Neural progenitor cell (in vitro differentiated cells): ENCODE measurements around the gene BMERB1. TPM values are rescaled to one million over a fixed set of nuclear protein-coding genes. Genes with fewer than 3 reads are reported as not detected.
"Not testable (repeated sequence)": the region's sequence is repeated elsewhere in the genome, so short reads cannot be mapped to it uniquely, and the experiment has no call there.

Experiments
- DNase-seq: peaks from one replicate; pipeline ENCODE4 v3.0.0-alpha.2; 2016; ENCODE audit warnings: low spot score
- H2AFZ ChIP-seq: fragments of 200-600 bp; sonication (generic); replicated peaks from 2 replicates; pipeline ENCODE4 v1.6.1; 2016; ENCODE audit warnings: antibody characterized with exemption
- H3F3A ChIP-seq: fragments of 200-600 bp; sonication (generic); 2 replicates; pipeline ENCODE4 v1.6.1; 2016; ENCODE audit warnings: antibody characterized with exemption, low read depth
- H3K27ac ChIP-seq: fragments of 200-600 bp; sonication (generic); 2 replicates; pipeline ENCODE4 v1.5.1; 2016; ENCODE audit warnings: mild to moderate bottlenecking
- H3K27me3 ChIP-seq: fragments of 200-600 bp; sonication (generic); 2 replicates; pipeline ENCODE4 v1.6.1; 2016; ENCODE audit warnings: mild to moderate bottlenecking, moderate library complexity
- H3K36me3 ChIP-seq: fragments of 200-600 bp; sonication (generic); 2 replicates; pipeline ENCODE4 v1.5.1; 2016
- H3K4me1 ChIP-seq: fragments of 200-600 bp; sonication (generic); 2 replicates; pipeline ENCODE4 v1.6.1; 2016; ENCODE audit warnings: mixed run types
- H3K4me2 ChIP-seq: fragments of 200-600 bp; sonication (generic); 2 replicates; pipeline ENCODE4 v1.6.1; 2016
- H3K4me3 ChIP-seq: fragments of 200-600 bp; sonication (generic); 2 replicates; pipeline ENCODE4 v1.5.1; 2016
- H3K79me2 ChIP-seq: fragments of 200-600 bp; sonication (generic); 2 replicates; pipeline ENCODE4 v1.6.1; 2016; ENCODE audit warnings: low read depth
- H3K9ac ChIP-seq: fragments of 200-600 bp; sonication (generic); 2 replicates; pipeline ENCODE4 v1.6.1; 2016
- H3K9me3 ChIP-seq: fragments of 200-600 bp; sonication (generic); 2 replicates; pipeline ENCODE4 v1.5.1; 2016; ENCODE audit warnings: low read depth
- H4K20me1 ChIP-seq: fragments of 200-600 bp; sonication (generic); 2 replicates; pipeline ENCODE4 v1.6.1; 2016; ENCODE audit warnings: low read depth
- H3K27ac Mint-ChIP-seq: 3 replicates; pipeline ENCODE4 v1.8.0; 2021; ENCODE audit warnings: mixed read lengths
- H3K27me3 Mint-ChIP-seq: 2 replicates; pipeline ENCODE4 v1.8.0; 2022; ENCODE audit warnings: low read depth, mild to moderate bottlenecking, inconsistent platforms, moderate library complexity, mixed read lengths; ENCODE audit not compliant: insufficient read depth
- H3K36me3 Mint-ChIP-seq: 3 replicates; pipeline ENCODE4 v1.8.0; 2021; ENCODE audit warnings: mixed read lengths
- H3K4me1 Mint-ChIP-seq: 3 replicates; pipeline ENCODE4 v1.8.0; 2021; ENCODE audit warnings: mixed read lengths
- H3K4me3 Mint-ChIP-seq: 3 replicates; pipeline ENCODE4 v1.8.0; 2021; ENCODE audit warnings: mild to moderate bottlenecking, moderate library complexity, mixed read lengths
- H3K9me3 Mint-ChIP-seq: 3 replicates; pipeline ENCODE4 v1.8.0; 2020; ENCODE audit warnings: mixed read lengths
- EZH2 ChIP-seq: fragments of 200-600 bp; sonication (generic); IDR thresholded peaks from 2 replicates; pipeline ENCODE4 v1.6.1; 2017; ENCODE audit warnings: antibody characterized with exemption, mild to moderate bottlenecking, moderate library complexity
- EZH2phosphoT487 ChIP-seq: fragments of 200-600 bp; sonication (generic); IDR thresholded peaks from 2 replicates; pipeline ENCODE4 v1.6.1; 2017; ENCODE audit warnings: antibody characterized with exemption
- total RNA-seq: library from RNA; depleted of rRNA; stranded (reverse); fragments of >200 nt; gene quantifications from 2 replicates; pipeline ENCODE4 v1.2.3, GENCODE V29; 2015; ENCODE audit warnings: low replicate concordance
- TF ChIP-seq, protein P1 (sequence below): fragments of 200-600 bp; sonication (generic); IDR thresholded peaks from 2 replicates; pipeline ENCODE4 v1.5.1; 2017; ENCODE audit warnings: antibody characterized with exemption, mild to moderate bottlenecking

BMERB1 gene
- total RNA-seq, 1 donor from 2014 or later, result 39.0 TPM

DNA sequence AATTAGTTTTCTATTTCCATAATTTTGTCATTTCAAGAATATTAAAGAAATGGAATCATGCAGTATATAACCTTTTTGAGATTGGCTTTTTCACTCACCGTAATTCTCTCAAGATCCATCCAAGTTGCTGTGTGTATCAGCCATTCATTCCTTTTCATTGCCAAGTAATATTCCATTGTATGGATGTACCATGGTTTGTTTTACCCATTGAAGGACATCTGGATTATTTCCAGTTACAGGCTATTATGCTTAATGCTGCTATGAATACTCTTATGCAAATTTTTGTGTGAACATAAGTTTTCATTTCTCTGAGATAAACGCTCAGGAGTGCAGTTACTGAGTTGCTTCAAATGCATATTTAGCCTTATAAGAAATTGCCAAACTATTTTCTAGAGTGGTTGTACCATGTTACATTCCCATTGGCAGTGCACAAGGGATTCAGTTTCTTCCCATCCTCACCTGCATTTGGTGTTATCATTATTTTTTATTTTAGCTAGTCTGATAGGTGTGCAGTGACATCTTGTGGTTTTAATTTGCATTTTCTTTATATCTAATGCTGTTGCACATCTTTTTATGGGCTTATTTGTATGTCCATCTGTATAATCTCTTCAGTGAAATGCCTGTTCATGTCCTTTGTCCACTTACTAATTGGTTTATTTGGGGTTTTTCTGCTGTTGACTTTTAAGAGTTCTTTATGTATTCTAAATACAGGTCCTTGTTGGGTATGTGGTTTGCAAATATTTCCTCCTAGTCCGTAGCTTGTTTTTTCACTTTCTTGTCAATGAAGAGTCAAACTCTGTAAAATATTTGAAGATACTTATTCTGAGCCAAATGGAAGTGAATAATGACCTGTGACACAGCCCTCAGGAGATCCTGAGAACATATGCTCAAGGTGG lies 32.7 kb downstream of the BMERB1 start:
- H3K4me2 ChIP-seq, result no peak overlapping the region
- peaks cover 4% of the 10 kb centered on the region for H3K36me3 ChIP-seq
- peaks cover 40% of the 10 kb centered on the region for H3K79me2 ChIP-seq
- H3K9me3 ChIP-seq, result peaks cover 8% of the 10 kb centered on the region
- peaks cover 4% of the 10 kb centered on the region for H4K20me1 ChIP-seq
- Mint-ChIP-seq H3K9me3 (peaks cover 17% of the 10 kb centered on the region), H3K4me3 (no peak overlapping the region), H3K27me3 (peaks cover 7% of the 10 kb centered on the region), H3K36me3 (peaks cover 2% of the 10 kb centered on the region), H3K27ac (no peak overlapping the region), H3K4me1 (no peaks in the 10 kb centered on the region)
- no peaks in the 10 kb centered on the region for H3K4me1 ChIP-seq
- H2AFZ ChIP-seq, result no peak overlapping the region
- no peak overlapping the region for H3K27ac ChIP-seq
- H3K9ac ChIP-seq, result no peak overlapping the region
- TF ChIP-seq EZH2, result no peak
- TF ChIP-seq, protein P1, sequence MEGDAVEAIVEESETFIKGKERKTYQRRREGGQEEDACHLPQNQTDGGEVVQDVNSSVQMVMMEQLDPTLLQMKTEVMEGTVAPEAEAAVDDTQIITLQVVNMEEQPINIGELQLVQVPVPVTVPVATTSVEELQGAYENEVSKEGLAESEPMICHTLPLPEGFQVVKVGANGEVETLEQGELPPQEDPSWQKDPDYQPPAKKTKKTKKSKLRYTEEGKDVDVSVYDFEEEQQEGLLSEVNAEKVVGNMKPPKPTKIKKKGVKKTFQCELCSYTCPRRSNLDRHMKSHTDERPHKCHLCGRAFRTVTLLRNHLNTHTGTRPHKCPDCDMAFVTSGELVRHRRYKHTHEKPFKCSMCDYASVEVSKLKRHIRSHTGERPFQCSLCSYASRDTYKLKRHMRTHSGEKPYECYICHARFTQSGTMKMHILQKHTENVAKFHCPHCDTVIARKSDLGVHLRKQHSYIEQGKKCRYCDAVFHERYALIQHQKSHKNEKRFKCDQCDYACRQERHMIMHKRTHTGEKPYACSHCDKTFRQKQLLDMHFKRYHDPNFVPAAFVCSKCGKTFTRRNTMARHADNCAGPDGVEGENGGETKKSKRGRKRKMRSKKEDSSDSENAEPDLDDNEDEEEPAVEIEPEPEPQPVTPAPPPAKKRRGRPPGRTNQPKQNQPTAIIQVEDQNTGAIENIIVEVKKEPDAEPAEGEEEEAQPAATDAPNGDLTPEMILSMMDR, result no peak
- TF ChIP-seq EZH2phosphoT487, result no peak
- no peak for DNase-seq
- H3F3A ChIP-seq, result no peaks in the 10 kb centered on the region
- no peaks in the 10 kb centered on the region for H3K27me3 ChIP-seq
- no peak overlapping the region for H3K4me3 ChIP-seq

DNA sequence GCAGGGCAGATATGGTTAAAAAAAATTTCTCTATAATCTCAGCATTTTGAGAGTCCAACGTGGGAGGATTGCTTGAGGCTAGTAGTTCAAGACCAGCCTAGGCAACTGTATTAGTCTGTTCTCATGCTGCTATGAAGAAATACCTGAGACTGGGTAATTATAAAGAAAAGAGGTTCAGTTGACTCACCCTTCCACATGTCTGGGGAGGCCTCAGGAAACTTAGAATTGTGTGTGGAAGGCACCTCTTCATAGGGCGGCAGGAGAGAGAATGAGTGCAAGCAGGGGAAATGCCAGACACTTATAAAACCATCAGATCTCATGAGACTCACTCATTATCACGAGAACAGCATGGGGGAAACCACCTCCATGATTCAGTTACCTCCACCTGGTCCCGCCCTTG lies 42.6 kb downstream of the BMERB1 start:
- H3K9ac ChIP-seq, DNase-seq, H3K4me1 Mint-ChIP-seq, H3K4me1 ChIP-seq, H3K4me3 ChIP-seq, H3K27ac ChIP-seq, H3K36me3 Mint-ChIP-seq, H3K27ac Mint-ChIP-seq, H2AFZ ChIP-seq, H3K9me3 Mint-ChIP-seq, H3K4me3 Mint-ChIP-seq, H3F3A ChIP-seq, H4K20me1 ChIP-seq, H3K4me2 ChIP-seq, H3K9me3 ChIP-seq, H3K36me3 ChIP-seq, H3K27me3 ChIP-seq, H3K27me3 Mint-ChIP-seq: not testable (repeated sequence)
- peaks cover 14% of the 10 kb centered on the region for H3K79me2 ChIP-seq

DNA sequence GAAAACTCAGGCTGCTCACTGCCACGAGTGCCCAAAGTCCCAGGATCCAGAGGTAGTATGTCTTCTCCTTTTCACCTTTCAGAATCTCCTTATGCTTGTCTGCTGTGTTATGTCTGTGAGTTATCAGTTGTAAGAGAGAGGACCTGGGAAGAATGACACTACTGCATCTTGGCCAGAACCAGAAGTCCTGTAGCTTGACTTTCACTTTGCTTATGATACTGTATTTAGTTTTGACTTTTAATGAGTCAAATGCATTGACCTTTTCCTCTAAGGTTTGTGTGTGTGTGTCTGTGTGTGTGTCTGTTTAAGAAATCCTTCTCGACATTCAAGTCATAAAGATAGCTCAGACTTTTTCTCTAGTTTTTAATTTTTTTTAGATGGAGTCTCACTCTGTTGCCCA lies 43.4 kb downstream of the BMERB1 start:
- Mint-ChIP-seq H3K4me1 (no peaks in the 10 kb centered on the region), H3K36me3 (peaks cover 2% of the 10 kb centered on the region), H3K27me3 (peaks cover 5% of the 10 kb centered on the region), H3K4me3 (no peak overlapping the region), H3K9me3 (peaks cover 8% of the 10 kb centered on the region), H3K27ac (no peak overlapping the region)
- no peak overlapping the region for H3K4me3 ChIP-seq
- H3K27ac ChIP-seq, result no peak overlapping the region
- no peaks in the 10 kb centered on the region for H3F3A ChIP-seq
- no peaks in the 10 kb centered on the region for H3K9me3 ChIP-seq
- H3K36me3 ChIP-seq, result no peaks in the 10 kb centered on the region
- no peak overlapping the region for H2AFZ ChIP-seq
- H4K20me1 ChIP-seq, result no peaks in the 10 kb centered on the region
- H3K27me3 ChIP-seq, result no peaks in the 10 kb centered on the region
- no peak overlapping the region for H3K4me2 ChIP-seq
- no peaks in the 10 kb centered on the region for H3K4me1 ChIP-seq
- no peak for DNase-seq
- H3K9ac ChIP-seq, result no peak overlapping the region
- peaks cover 12% of the 10 kb centered on the region for H3K79me2 ChIP-seq
- no peak for TF ChIP-seq EZH2
- TF ChIP-seq, protein P1, result no peak
- TF ChIP-seq EZH2phosphoT487, result no peak

DNA sequence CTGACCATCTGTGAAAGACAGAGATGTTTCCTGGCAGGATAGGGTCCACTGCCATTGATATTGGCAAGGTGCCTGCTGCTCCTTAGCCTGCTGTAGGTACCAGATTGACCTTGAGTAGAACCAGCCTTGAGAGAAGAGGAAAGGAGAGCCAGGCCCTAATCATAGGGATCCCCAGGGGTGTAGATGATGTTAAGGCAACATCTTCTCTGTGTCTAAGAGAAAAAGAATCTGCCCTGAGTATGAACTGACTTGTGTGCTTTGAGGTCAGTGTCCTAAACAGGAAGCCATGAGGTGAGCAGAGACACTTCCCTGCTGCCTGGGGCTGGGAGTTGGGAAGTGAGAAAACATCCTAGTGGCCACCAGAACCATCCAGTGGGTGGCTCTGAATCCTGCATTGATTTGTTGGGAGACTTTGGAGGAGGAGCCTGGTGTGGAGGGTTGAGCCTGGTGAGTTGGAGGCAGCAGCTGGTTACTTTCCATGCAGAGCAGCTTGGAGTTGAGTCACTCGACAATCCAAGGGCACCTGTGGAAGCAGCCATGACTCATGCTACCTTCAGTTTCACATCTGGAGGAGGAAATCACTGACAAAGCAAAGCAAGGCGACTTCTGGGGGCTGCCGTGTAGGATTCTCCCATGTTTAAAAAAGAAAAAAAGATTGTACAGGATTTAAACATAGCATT lies 47.8 kb downstream of the BMERB1 start:
- Histone ChIP-seq H2AFZ (no peak overlapping the region), H3K27me3 (no peaks in the 10 kb centered on the region), H3K9me3 (no peaks in the 10 kb centered on the region), H3K27ac (no peak overlapping the region), H3K4me3 (no peak overlapping the region), H3K4me1 (no peaks in the 10 kb centered on the region), H3F3A (no peaks in the 10 kb centered on the region), H3K36me3 (no peaks in the 10 kb centered on the region), H3K4me2 (no peak overlapping the region), H3K9ac (no peak overlapping the region), H4K20me1 (no peaks in the 10 kb centered on the region), H3K79me2 (peaks cover 6% of the 10 kb centered on the region)
- Mint-ChIP-seq H3K27ac (no peak overlapping the region), H3K36me3 (no peaks in the 10 kb centered on the region), H3K4me1 (no peaks in the 10 kb centered on the region), H3K9me3 (no peaks in the 10 kb centered on the region), H3K4me3 (no peak overlapping the region), H3K27me3 (no peaks in the 10 kb centered on the region)
- no peak for TF ChIP-seq EZH2phosphoT487
- no peak for TF ChIP-seq EZH2
- TF ChIP-seq, protein P1, result no peak
- DNase-seq, result no peak
